Medulla oblongata (tissue), 1 donor: ENCODE data around the gene NPHP1.
"Not testable (repeated sequence)": the region's sequence is repeated elsewhere in the genome, so short reads cannot be mapped to it uniquely, and the experiment has no call there.

Experiments used
- DNase-seq: peaks from one replicate; pipeline ENCODE4 v3.0.0-alpha.2; 2015; ENCODE audit errors: extremely low spot score

Gene NPHP1

DNA sequence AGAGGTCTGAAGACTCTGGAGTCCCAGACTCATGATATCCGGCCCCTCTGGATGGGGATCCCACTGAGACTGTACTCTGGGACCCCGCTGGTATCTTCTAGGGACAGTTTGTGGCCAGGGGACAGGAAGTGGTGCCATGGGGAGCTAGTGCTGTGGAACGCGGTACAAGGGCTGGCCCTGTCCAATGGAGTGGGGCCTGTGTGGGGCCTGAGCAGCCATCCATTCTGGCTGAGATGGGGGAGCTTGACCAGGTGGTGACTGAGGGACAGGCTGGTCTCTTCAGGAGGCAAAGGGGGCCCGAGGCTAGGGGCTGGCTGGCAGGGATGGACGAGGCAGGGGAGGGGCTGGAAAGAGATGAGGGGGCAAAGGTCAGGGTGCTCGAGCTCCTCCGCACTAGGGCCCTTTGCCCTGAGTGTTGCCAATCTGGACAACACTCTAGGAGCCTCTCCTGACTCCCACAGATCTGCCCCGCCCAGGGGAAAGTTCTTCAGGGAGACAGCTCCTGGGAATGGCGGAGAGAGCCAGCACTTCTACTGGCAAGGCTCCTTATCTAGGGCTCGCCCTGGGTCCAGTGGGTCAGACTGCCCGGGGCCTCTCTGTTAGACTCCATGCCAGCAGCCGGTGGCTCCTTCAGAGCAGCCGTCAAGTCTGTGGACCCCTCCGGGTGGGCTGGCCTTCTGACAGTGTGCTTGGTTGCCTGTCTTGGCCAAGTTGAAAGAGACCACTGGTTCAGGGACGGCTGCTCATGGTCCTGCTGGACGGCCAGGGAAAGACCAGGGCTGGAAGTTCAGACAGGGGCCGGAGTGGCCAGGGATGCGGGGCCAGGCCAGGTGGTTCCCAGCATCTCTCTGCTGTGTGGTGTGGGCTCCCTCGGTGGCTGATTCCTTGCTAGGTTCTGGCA is 101.5 kb downstream of the NPHP1 start:
- no peak for DNase-seq

DNA sequence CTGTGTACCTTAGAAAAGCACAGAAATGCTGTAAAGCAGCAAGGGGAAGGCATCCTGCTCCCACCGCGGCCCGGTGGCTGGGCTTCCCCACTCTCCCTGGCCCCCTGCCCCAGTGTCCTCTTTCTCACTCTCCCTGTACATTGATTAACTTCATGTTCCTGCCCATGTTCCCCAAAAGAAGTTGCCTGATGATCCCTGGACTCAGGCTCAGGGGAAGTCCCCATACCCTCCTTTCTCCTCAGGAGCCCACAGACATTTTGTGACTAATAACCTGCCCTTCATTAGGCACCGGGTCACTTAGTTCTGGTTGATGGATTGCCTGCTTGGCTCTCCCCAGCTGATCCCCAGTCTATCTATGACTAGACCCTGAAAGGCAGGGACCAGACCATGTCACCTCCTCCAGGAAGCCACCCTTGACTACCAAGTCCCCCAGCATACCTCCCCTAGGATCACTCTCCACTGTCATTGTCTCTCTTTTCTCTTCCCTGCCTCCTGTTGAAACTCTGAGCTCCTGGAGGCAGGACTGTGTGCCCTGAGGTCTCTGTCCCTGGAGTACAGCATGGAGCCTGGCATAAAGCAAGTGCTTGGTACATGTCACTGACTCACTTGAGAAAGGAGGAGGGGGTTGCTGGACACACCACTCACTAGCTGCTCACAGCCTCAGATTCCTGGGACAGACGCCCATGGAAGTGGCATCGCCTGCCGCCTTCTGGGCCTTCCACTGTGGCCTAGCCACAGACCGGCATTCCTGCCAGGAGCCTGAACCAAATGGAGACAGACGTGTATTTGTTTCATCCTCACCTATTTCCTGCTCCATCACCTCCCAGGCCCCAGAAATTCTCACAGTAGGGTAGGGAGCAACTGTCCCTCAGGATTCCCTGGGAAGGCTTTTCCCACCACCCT is 102.7 kb downstream of the NPHP1 start:
- no peak for DNase-seq

DNA sequence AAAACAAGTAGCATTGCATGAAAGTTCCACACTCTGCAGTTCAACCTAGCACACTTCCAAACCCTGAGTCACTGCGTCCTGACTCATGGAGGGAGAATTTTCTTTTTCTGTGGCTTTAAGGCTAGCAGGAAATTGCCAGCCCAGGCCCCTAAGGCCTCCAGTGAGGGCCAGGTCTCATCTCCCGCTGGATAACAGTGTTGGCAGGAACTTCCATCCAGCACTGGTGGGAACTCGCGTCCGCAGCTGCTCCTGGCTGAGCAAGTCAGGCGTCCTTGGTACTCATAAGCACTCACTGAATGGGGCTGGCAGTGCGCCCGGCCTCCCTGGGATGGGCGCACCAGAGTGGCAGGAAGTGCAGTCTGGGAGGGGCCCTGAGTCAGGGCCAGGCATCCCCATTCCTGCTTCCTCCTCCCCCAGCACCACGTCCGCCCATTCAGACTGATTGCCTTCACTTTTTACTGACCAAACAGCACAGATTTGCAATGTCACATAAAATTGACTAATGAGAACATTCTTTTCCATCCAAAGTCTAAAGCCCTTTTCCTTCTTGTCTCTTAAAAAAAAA is 103.5 kb downstream of the NPHP1 start:
- DNase-seq: peak; percentile 63

DNA sequence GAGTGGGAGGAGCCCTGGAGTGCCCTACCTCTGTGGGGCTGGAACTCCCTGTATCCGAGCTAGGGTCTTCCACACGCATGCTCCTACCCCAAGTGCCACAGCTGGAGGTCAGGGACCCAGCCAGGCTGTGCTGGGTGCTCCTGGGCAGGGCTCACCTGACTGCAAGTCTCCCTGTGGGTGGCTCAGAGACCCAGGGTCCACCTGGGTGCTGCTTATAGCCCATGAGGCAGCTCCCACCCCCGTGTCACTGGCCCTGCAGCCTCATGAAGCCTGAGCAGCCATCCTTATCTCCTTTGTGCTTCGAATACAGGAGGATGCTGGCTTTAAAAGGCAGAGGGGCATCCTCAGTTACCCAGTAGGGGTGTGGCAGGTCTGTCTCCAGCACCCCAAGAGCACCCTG is 103.9 kb downstream of the NPHP1 start:
- not testable (repeated sequence) for DNase-seq

DNA sequence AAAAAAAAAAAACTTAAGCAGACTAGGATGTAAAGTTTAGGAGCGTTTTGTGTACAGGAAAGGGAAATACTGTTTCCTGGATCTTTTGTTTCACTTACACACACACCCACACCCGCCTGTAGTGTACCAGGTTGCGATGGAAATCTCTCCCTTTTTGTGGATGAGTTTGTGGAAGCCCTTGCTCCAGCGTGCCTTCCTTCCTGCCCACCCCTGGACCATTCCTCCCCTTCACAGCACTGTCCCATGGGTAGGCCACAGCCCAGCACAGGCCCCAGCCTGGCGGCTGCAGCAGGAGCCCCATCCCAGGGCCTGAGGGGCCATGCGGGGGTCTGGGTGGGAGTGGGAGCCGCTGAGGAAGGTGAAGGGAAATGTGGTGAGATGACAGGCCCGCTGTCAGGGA is 104.3 kb downstream of the NPHP1 start:
- no peak for DNase-seq

DNA sequence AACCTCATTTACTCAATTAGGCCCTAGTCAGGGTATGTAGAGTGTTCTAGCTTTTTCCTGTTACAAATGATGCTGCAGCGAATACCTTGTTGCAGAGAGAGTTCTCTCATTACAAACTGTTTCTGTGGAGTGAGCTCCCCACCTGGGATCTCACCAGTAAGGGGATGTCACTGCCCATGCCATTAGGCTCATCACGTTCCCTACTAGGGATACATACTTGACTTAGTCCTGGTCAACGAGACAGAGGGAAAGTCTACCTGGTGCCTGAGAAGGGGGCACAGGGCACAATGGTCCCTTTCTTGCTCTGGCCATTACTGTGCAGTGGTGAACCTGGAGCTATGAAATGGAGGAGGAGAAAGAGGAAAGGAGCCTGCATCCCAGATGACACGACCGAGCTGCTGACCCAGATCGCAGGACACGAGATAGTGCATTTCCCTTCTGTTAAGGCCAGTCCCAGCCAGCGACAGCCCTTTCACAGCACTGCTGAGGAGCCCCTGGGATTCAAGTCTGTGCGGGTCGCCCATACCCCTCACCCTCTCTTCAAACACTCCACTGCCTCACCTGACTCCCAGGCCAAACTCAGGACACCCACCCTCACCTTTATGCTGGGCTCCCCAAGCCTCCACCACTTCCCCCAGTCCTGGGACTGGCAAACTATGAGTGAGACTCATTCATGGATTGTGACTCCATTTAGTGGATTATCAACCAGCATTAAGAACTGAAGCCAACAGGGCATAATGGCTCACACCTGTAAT is 105.2 kb downstream of the NPHP1 start:
- DNase-seq: no peak

DNA sequence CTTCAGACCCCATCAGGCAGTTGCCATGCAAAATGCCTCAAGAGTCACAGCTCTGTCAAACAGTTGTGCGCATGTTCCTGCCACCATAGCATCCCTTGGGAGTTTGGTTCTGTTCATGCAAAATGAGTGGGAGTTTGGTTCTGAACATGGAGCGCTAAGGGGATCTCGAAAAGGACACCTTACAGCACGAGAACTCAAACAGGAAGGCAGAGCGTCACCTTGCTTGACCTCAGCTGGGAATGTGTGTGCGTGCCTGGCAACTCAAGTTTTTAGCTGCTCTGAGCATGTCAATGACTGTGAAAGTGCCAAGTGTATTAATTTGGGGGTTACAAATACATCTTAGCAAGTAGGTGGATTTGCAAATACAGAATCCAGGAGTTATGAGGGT is 105.8 kb downstream of the NPHP1 start:
- no peak for DNase-seq

DNA sequence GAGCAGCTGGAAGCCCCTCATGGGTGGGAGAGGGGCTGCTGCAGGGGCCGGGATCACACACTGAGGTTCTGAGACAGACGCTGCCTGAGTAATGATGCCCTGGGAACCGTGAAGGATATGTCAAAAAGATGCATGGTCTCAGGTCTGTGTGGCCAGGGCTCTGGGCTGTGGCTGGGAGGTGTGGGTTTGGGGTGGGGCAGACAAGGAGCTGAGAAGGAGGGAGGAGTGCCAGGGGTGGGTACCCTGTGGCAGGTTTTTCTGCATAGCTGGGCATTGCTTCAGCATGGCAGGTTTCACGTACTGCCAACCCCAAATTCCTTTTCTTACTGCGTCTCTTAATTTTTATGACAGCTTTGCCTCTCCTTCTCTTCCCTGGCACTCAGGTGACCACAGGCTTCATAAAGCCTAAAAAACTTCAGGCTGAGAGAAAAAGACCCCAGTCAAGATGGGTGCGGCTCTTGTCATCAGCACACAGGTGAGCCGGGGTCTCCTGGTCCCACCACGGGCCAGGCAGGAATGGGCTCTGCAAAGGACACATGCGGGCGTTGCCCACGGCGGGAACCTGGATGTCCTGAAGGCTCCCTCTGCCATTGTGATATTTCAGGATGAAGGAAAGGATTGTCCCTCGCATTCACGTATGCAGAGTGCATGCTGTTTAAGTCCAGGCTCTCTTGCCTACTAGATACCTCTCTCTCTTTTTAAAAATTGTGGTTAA is 107.2 kb downstream of the NPHP1 start:
- DNase-seq: no peak

DNA sequence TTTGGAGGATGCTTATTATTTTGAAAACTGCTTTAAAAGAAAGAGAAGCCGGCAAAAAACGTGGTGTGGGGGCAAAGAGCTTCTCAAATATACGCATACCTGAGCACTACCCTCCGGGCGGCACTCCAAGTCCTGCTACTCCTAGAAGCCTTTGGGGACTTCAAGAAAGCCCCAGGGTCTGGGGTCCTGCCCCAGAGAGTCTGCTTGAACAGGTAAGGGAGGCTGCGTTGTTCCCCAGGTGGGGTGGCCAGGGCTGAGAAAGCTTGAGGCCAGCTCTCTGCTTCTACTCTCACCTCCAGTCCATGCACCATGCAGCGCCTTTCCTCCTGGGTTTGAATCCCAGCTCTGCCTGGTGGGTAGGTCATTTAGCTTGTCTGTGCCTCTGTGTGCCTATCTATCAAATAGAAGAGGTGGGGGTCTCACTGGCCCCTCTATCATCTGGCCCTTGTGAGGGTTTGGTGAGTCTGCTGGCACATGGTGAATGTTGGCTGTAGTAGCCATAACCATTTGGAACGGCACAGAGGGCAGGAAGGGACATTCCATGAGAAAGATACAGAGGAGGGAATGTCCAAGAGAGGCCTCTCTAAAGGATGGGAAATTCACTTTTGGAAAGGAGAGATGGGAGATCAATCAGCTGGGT is 108.7 kb downstream of the NPHP1 start:
- DNase-seq: no peak

DNA sequence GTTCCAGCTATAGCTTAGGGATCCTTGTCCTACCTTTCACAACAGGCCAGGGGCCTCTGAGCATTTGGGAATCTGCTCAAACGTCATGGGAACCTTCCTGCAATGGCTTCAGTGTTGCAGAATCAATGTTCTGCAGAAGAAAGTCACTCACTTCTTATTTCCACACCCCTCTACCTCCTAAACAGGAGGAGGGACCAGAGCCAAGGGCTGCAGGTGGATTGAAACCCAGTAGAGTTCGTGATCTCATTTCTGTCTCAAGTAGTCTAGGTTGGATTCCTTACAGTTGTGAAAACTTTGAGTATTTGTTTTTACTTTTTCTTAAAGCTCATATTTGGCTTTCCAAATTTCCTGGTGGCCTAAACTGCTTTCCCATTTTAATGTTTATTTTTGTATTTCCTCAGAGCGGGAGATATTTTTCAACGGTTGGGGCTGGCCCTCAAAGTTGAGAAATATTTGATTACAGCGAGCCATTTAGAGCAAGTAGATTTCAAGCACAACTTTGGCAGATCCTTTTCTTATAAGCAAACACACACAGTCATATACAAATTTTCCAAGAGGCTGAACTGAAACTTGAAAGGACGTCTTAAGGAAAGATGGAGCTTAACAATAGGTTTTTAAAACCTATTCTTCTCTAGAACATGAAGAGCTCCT is 109.8 kb downstream of the NPHP1 start:
- DNase-seq: not testable (repeated sequence)

DNA sequence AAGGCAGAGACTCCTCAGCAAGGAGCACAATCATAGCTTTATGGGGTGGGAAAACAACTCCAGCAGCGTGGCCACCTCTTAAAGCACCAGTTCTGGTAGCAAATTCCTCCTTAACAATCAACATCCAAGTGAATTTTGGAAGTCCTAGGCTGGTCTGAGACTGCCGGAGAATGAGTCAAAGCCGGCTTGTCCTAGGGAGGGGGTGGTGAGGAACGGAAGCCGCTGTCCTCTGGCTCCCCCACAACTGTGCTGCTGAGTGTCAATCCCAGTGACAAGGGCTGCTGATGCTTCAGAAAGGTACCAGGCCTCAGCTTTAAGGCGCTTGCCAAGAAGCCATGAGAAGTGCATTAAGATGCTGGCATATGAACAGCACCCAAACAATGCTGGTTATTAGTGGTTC is 110.9 kb downstream of the NPHP1 start:
- DNase-seq: not testable (repeated sequence)

DNA sequence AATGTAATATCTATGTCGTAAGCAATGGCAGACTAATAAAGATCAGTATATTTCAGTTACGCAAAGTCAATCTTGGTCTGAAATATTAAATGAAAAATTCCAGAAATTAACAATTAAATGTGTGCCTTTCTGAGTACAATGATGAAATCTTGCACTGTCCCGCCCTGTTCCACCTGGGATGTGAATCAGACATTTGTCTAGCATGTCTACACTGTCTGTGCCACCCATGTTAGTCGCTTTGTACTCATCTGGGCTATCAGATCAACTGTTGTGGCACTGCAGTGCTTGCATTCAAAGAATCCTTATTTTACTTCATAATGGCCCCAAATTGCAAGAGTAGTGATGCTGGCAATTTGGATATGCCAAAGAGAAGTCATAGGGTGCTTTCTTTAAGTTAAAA is 114.6 kb downstream of the NPHP1 start:
- not testable (repeated sequence) for DNase-seq

DNA sequence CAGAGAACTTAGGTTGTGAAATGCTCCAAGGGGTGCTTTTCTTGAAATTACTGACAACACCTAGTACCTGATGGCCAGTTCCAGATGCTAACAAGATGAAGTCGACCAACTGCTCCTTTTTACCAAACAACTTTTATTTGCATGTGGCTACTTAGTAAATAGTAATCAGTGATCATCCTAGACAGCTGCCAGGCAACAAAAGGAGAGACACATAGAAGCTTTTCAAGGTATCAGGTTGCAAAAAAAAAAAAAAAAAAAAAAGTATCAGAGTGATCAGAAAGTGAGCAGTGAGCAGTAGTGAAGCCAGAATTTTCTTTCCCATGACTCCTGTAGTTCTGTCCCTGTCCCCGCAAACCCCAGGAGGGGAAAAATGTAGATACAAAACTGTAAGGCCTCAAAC is 121.1 kb downstream of the NPHP1 start:
- DNase-seq: not testable (repeated sequence)

DNA sequence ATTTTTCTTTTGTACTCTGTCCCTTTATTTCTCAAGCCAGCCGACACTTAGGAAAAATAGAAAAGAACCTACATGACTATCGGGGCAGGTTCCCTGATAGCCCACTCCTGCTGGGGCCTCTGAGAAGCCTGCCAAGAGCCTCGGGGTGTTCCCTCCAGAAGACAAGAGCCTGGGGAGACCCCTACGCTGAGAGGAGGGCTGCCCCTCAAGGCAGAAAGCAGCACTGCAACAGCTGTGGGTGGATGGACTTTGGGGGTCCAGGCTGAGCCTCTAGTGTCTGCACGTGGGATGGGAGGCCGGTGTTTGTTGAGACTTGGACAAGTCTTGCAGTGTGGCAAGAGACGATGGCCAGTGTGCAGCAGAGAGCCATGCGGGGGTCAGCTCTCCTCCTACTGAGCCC is 121.7 kb downstream of the NPHP1 start:
- not testable (repeated sequence) for DNase-seq

DNA sequence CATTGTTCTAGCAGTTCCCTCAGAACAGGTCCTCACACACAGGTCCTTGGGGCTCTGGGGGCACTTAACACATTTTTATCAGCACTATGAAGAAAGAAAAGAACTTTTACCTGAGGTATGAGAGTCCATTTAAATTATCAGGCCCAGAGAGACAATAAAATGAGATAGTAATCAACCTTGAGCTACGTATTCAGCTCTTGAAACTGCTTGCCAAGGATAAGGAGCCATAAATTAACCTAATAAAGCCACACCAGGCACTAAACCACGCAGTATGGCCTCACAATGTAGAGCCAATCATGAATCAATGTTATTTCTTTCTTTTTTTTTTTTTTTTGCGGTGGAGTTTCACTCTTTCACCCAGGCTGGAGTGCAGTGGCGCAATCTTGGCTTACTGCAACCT is 126.7 kb downstream of the NPHP1 start:
- DNase-seq: not testable (repeated sequence)

DNA sequence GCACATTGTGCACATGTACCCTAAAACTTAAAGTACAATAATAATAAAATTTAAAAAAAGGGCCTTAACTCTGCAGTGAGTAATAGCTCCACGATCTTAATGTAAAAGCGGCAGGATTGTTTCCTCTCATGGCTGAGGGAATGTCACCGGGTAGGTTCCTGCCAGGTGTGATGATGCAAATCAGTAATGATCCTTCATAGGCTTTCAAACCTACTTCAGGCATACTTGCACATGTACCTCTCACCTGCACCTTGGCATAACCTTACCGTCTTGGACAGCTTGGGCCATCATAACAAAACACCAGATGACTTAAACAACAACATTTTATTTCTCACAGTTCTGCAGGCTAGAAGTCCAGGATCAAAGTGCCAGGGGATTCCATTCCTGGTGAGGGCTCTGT is 128.9 kb downstream of the NPHP1 start:
- DNase-seq: not testable (repeated sequence)
